Measurements from ENCODE around the gene GPSM1. TPM values are rescaled to one million over a fixed set of nuclear protein-coding genes. Genes with fewer than 3 reads are reported as not detected.

The GPSM1 gene
- total and polyA plus RNA-seq, 2 experiments from 2014 or later: 25.5 to 30.0 TPM

DNA sequence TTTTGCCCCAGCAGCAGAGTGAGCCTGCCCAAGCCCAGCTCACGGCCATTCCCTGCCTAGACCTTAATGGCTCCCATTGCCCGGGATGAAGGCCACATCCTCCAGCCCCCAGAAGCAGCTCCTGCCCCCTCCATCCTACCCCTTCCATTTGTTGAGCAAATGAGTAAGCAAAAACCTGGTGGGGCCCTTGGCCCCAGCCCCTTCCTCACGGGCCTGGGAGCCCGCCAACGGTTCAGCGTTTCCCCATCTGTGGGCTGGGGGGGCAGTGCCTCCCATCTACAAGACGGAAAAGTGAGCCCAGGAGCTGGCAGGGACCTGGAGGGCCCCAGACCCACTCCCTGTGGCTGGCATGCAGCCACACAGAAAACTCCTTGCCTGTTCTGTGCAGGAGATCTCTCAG, 27.8 kb upstream of the GPSM1 start:
- TF ChIP-seq EZH2 (IDR thresholded peaks at IDR 0.05; ENCODE audit: borderline replicate concordance) (no peak), EZH2phosphoT487 (IDR thresholded peaks at IDR 0.05; ENCODE audit: low read depth, severe bottlenecking, unreplicated experiment) (no peak)
- TF ChIP-seq, protein P1, sequence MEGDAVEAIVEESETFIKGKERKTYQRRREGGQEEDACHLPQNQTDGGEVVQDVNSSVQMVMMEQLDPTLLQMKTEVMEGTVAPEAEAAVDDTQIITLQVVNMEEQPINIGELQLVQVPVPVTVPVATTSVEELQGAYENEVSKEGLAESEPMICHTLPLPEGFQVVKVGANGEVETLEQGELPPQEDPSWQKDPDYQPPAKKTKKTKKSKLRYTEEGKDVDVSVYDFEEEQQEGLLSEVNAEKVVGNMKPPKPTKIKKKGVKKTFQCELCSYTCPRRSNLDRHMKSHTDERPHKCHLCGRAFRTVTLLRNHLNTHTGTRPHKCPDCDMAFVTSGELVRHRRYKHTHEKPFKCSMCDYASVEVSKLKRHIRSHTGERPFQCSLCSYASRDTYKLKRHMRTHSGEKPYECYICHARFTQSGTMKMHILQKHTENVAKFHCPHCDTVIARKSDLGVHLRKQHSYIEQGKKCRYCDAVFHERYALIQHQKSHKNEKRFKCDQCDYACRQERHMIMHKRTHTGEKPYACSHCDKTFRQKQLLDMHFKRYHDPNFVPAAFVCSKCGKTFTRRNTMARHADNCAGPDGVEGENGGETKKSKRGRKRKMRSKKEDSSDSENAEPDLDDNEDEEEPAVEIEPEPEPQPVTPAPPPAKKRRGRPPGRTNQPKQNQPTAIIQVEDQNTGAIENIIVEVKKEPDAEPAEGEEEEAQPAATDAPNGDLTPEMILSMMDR (IDR thresholded peaks at IDR 0.05; ENCODE audit: poor library complexity): no peak
- 74% methylated on average over 7 of the region's 7 CpGs for WGBS (ENCODE audit: low lambda C conversion rate, missing lambda C conversion rate)
- Histone ChIP-seq H3K4me2 (no peak overlapping the region), H3K4me3 (no peak overlapping the region), H4K20me1 (ENCODE audit: insufficient read depth, poor library complexity, severe bottlenecking) (no peaks in the 10 kb centered on the region), H2AFZ (no peak overlapping the region), H3K27me3 (no peaks in the 10 kb centered on the region), H3K4me1 (ENCODE audit: insufficient read depth) (peaks cover 3% of the 10 kb centered on the region), H3K9me2 (replicated peaks; ENCODE audit: insufficient read depth) (no peaks in the 10 kb centered on the region), H3K9me3 (ENCODE audit: low read depth) (no peaks in the 10 kb centered on the region), H3K27ac (no peak overlapping the region), H3K36me3 (replicated peaks; ENCODE audit: insufficient read depth, low read depth) (no peaks in the 10 kb centered on the region), H3K79me2 (no peaks in the 10 kb centered on the region)
- no peak for DNase-seq (ENCODE audit: low spot score)

DNA sequence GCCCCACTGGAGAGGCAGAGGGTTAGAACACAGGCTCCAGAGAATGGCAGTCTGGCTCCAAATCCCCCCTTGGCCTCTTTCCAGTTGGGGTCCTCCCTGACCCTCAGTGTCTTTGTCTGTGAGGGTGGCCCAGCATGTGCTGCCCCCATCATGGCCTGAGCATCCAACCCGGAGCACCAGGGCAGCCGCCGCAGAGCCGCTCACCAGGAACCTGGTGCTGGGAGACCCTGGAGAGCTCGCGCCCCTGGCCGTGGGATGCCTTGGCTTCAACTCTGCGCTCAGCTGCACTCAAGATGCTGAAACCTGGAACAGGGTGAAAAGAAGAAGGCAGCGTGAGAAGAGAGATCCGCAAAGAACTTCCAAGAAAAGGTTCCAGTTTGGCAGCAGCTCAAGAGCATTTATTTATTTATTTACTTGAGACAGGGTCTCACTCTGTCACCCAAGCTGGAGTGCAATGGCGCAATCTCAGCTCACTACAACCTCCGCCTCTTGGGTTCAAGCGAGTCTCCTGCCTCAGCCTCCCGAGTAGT, 27.3 kb upstream of the GPSM1 start:
- no peaks in the 10 kb centered on the region for H3K9me2 ChIP-seq (replicated peaks; ENCODE audit: insufficient read depth)
- H3K4me3 ChIP-seq: no peak overlapping the region
- TF ChIP-seq, protein P1 (IDR thresholded peaks at IDR 0.05; ENCODE audit: poor library complexity): no peak
- TF ChIP-seq EZH2 (IDR thresholded peaks at IDR 0.05; ENCODE audit: borderline replicate concordance) (no peak), EZH2phosphoT487 (IDR thresholded peaks at IDR 0.05; ENCODE audit: low read depth, severe bottlenecking, unreplicated experiment) (no peak)
- no peaks in the 10 kb centered on the region for H4K20me1 ChIP-seq (ENCODE audit: insufficient read depth, poor library complexity, severe bottlenecking)
- no peaks in the 10 kb centered on the region for H3K27me3 ChIP-seq
- no peak overlapping the region for H3K27ac ChIP-seq
- H3K4me2 ChIP-seq: no peak overlapping the region
- H3K79me2 ChIP-seq: no peaks in the 10 kb centered on the region
- H2AFZ ChIP-seq: no peak overlapping the region
- WGBS (ENCODE audit: low lambda C conversion rate, missing lambda C conversion rate): 91% methylated on average over 14 of the region's 14 CpGs
- no peak for DNase-seq (ENCODE audit: low spot score)
- H3K4me1 ChIP-seq (ENCODE audit: insufficient read depth): peaks cover 3% of the 10 kb centered on the region
- H3K9me3 ChIP-seq (ENCODE audit: low read depth): no peaks in the 10 kb centered on the region
- no peaks in the 10 kb centered on the region for H3K36me3 ChIP-seq (replicated peaks; ENCODE audit: insufficient read depth, low read depth)

DNA sequence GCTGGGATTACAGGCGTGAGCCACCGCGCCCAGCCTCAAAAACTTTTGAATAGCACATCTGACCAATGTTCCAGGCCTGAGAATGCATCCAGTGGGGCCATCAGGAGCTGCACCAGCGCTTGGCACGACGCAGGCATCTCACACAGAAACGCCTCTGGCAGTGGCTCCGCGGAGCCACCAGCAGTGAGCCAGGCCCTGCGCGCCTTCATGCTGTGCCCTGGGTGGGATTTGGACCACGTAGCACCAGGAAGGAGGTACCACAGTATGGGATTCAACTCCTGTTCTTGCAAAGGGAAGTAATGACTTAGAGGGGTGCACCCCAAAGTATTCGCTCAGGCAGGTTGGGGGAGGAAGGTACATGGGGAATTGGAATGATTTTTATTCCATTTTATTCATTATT, 26.5 kb upstream of the GPSM1 start:
- no peaks in the 10 kb centered on the region for H4K20me1 ChIP-seq (ENCODE audit: insufficient read depth, poor library complexity, severe bottlenecking)
- no peak overlapping the region for H3K27ac ChIP-seq
- H3K9me2 ChIP-seq (replicated peaks; ENCODE audit: insufficient read depth): no peaks in the 10 kb centered on the region
- TF ChIP-seq EZH2phosphoT487 (IDR thresholded peaks at IDR 0.05; ENCODE audit: low read depth, severe bottlenecking, unreplicated experiment): no peak
- TF ChIP-seq EZH2 (IDR thresholded peaks at IDR 0.05; ENCODE audit: borderline replicate concordance): no peak
- TF ChIP-seq, protein P1 (IDR thresholded peaks at IDR 0.05; ENCODE audit: poor library complexity): no peak
- H3K4me3 ChIP-seq: no peak overlapping the region
- H2AFZ ChIP-seq: no peak overlapping the region
- no peaks in the 10 kb centered on the region for H3K36me3 ChIP-seq (replicated peaks; ENCODE audit: insufficient read depth, low read depth)
- no peak overlapping the region for H3K4me2 ChIP-seq
- no peaks in the 10 kb centered on the region for H3K9me3 ChIP-seq (ENCODE audit: low read depth)
- H3K27me3 ChIP-seq: no peaks in the 10 kb centered on the region
- no peaks in the 10 kb centered on the region for H3K79me2 ChIP-seq
- 98% methylated on average over 13 of the region's 13 CpGs for WGBS (ENCODE audit: low lambda C conversion rate, missing lambda C conversion rate)
- peaks cover 3% of the 10 kb centered on the region for H3K4me1 ChIP-seq (ENCODE audit: insufficient read depth)
- no peak for DNase-seq (ENCODE audit: low spot score)
